Adipose tissue (tissue), 3 donors: ENCODE measurements around the gene MYO1C. TPM values are rescaled to one million over a fixed set of nuclear protein-coding genes. Genes with fewer than 3 reads are reported as not detected.
"Not testable (repeated sequence)": the region's sequence is repeated elsewhere in the genome, so short reads cannot be mapped to it uniquely, and the experiment has no call there.

Experiments
- H3K27ac ChIP-seq: one replicate; pipeline ENCODE4 v1.5.1; 2013; ENCODE audit warnings: low read depth, low read length
- WGBS, 3 donors: extraction: QIAGEN DNeasy Blood & Tissue Kit; methylation state at CpG; one replicate each; pipeline ENCODE4 v1.1.7; 2013; 5-methylcytosine and 5-hydroxymethylcytosine counted together
- polyA plus RNA-seq, 3 donors: library from polyadenylated mRNA; stranded (reverse); fragments of 200-250 nt; gene quantifications; one replicate each; pipeline ENCODE4 v1.2.3, GENCODE V29; 2013
- donor health status: healthy with polysubstance abuse.
- donor health status: Bipolar disorder and iron deficiency.
- donor health status: healthy.

MYO1C gene
- polyA plus RNA-seq, 3 donors: 76.1 to 339 (median 135) TPM

DNA sequence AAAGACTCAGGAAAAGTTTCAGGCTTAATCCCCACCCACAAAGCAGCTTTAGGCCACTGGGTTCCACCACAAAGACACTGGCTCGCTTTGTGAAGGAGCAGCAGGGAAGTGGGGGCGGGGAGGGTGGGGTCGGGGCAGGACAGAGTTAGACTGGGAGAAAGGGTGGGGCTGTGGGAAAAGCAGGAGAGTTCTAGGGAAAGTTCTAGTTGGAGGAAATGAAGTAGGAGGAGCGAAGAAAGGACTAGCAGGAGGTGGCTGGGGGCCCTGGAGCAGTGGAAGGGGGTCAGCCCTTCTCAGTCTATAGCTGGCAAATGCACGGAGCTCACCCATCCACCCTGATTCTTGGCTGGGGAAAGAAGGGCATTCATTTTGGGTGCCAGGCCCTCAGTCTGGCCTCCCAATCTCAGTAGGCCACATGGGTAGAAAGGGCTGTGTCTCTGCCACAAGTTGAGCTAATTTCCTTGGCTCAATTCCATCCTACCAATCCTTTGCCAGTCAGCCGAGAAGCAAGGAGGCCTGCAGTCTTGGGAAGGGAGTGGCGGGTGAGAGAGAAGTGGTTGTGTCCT, 19.4 kb upstream of the MYO1C start:
- 25 to 58% (median 45%) methylated on average over 7 of the region's 7 CpGs for WGBS, 3 donors
- H3K27ac ChIP-seq: peak overlapping the region; percentile 55

GRCh38 chr17:1511290-1511689, 18.8 kb upstream of the MYO1C start:
- 26 to 69% (median 31%) methylated on average over 11 of the region's 11 CpGs for WGBS, 3 donors
- peak overlapping the region; percentile 55 for H3K27ac ChIP-seq

DNA sequence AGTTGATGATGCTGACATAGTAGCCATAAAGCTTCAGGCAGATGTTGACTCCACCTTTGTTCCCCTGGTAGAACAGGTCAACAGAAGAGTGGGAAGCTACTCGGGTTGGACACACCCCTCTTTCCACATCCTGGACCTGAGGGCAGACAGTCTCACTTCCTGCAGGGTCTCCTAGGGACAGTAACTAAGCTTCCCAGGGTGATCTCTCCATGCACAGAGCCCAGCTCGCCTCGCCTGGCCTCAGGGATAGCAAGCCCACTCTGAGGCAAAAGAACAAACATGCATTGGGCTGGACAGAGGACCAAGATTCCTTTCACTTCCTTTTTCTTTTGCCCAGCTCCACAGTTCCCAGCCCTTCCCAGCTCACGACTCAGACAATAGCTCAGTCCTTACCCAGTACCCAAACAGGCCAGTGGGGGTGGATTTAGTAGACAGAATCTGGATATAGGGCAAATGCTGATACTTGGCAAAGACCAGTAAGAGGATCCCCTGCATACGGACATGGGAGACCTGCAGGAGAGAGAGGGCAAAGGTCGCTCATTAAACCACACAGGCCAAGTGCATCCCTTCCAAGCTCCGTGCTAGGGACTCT, 16.9 kb upstream of the MYO1C start:
- 58 to 73% (median 66%) methylated on average over 7 of the region's 7 CpGs for WGBS, 3 donors

GRCh38 chr17:1508709-1509108, 16.2 kb upstream of the MYO1C start:
- not testable (repeated sequence) for H3K27ac ChIP-seq
- 92 to 95% (median 93%) methylated on average over 16 to 25 of the region's 25 CpGs for WGBS, 3 donors

More for the DNA sequence above, 16.9 kb upstream of the MYO1C start:
- H3K27ac ChIP-seq: no peak overlapping the region

GRCh38 chr17:1506649-1507267, 14.3 kb upstream of the MYO1C start:
- H3K27ac ChIP-seq: no peak overlapping the region
- 81 to 84% (median 82%) methylated on average over 13 of the region's 13 CpGs for WGBS, 3 donors

DNA sequence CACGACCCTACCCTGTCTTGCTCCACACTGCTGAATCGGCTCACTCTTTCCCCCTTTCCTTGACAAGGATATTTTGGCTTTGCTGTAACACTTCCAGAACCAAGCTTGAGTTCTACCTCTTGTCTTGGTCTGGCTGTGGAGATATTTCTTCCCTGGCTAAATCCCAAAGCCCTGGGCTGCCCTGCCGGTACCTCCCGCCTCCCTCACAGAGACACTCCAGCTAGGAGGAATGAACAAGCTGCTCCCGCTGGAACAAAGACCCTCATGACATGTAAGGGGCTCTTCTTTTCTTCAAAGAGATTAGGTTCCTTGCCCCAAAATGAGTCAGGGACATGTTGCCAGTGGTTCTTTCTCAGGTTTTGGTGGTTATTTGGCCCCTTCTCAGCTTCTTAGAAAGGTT, 13.1 kb upstream of the MYO1C start:
- no peak overlapping the region for H3K27ac ChIP-seq
- WGBS, 3 donors: 60 to 86% (median 63%) methylated on average over 5 of the region's 5 CpGs

DNA sequence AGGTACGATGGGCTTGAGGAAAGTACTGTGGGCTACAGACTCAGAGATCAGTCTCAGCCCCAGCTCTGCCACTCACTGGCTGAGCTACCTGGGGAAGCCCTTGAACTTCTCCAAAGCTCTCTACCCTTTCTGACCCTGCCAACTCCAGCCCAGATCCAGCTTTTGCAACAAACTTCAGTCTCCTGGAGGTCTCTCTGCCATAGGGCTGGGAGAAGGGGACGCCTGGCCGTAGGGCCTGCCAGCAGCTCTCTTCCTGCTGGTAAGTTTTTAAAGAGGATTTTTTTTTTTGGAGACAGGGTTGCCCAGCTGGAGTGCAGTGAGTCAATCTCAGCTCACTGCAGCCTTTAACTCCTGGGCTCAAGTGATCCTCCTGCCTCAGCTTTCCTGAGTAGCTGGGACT, 12.4 kb upstream of the MYO1C start:
- no peak overlapping the region for H3K27ac ChIP-seq
- 71 to 95% (median 75%) methylated on average over 3 of the region's 3 CpGs for WGBS, 3 donors

DNA sequence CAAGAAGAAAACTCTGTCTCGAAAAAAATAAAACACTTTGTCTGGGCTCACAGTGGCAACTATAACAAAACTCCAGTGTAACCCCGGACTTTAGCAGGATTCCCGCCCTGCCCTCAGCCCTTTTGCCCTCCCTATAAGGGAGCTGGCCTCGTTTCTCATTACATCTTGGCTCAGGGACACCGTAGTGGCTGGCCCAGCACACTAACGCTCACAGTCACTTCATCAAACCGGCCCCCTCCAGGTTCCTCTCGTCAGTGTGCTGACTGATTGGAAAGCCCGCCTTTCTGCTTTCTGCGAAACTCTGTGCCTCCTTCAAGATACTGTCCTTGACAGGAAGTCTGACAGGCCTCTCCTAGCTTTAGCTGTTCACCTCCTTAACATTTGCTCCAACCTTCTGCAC, 11.2 kb upstream of the MYO1C start:
- H3K27ac ChIP-seq: no peak overlapping the region
- WGBS, 3 donors: 83 to 89% (median 83%) methylated on average over 10 of the region's 10 CpGs

- no peak overlapping the region for H3K27ac ChIP-seq
- WGBS, 3 donors: 76 to 83% (median 78%) methylated on average over 9 of the region's 9 CpGs
These were observed 6.4 kb upstream of the MYO1C start for GRCh38 chr17:1498869-1499268.

- no peak overlapping the region for H3K27ac ChIP-seq
- 48 to 66% (median 65%) methylated on average over 2 of the region's 2 CpGs for WGBS, 3 donors
These were observed 5.7 kb upstream of the MYO1C start for GRCh38 chr17:1498233-1498632.

GRCh38 chr17:1497831-1498230, 5.3 kb upstream of the MYO1C start:
- WGBS, 3 donors: 67 to 81% (median 67%) methylated on average over 15 of the region's 15 CpGs
- no peak overlapping the region for H3K27ac ChIP-seq

DNA sequence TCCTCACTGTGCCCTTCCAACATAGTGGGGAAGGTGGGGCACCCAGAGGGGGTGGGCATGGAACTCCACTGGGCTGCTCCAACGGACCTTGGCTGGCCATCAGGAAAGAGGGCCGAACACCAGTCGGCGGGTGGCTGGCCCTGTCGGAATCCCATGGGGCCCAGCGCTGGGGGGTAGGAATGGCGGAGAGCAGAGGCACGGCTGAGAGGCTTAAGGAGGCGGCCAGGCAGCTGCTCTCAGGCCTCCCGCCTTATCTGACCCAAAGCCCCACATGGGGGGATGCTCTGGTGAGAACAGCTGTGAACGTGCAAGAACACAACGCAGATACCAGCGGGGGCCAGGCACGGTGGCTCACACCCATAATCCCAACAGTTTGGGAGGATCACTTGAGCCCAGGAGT, 4.4 kb upstream of the MYO1C start:
- 89 to 92% (median 89%) methylated on average over 14 of the region's 14 CpGs for WGBS, 3 donors
- no peak overlapping the region for H3K27ac ChIP-seq

DNA sequence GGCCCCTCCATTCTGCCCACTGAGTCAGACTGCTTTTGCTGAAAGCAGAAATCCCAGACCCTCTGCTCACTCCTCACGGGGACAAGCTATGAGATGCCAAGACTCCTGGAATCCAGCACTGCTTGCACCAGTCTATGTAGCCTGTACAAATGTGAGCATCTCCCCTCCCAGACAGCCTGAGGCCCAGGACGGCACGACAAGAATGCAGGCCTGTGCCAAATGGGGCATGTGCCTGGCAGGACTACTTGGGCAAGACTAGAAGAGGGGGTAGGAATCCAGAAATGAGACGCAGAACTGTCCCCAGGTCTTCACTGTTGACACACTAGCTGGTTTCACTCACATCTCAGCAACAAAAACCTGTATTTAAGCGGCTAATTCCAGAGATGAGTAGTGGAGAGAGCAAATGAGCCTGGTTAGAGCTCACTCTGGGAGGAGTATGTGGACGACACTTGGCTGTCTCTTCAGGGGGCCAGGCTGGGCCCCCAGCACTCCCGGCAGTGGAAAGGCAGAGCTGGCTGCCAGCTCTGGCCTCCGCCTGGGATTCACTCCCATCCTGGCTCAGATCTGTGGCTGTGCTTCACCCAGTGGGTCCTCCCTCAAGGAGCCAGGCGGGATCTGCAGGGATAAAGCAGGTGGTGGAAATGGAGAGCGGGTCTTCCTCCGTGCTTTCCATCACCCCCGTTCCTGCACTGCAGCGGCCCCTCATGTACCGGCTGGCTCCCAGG, 2.9 kb upstream of the MYO1C start:
- no peak overlapping the region for H3K27ac ChIP-seq
- WGBS, 3 donors: 78 to 82% (median 82%) methylated on average over 14 of the region's 14 CpGs

DNA sequence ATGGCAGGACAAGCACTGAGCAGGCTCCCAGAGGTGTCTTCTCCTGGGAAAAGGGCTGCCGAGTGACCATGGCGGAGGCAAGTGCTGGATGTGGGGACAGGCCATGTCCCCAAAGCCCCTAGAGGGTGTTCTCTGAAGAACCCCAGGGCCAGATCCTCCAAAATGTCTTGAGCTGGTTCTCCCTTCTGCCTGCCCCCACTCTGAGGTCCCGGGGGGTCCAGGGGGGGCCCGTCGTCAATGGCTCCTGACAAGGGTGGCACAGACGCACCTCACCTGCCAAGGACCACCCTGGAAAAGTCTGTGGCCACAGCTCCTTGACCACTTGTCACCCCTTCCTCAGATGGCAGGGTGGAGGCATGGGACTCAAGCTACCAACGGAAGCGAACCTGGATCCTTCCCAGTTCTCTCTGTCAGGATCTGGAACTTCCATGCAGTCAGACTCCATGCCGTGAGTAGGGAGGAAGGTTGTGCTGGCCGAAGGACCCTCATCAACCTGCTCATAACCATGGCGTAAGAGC, 2.3 kb upstream of the MYO1C start:
- WGBS, 3 donors: 86 to 90% (median 88%) methylated on average over 11 of the region's 11 CpGs
- peak overlapping the region; percentile 20 for H3K27ac ChIP-seq

DNA sequence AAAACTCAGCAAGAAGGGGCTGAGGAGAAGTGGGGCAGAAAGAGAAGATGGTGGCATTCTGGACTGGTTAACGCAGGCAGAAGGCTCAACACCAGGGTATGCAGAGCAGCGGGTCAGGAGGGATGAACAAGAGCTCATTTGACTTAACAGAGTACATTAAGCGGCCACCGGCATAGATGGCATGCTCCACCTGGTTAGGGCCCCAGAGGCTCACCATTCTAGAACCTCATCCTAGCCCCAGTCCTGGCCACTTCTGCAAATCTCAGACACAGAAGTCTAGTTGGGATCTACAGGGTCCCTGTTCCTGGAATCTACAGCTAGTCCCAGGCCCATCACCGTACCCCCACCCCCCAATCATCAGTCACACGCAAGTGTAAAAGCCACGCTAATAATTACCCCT, 1.7 kb upstream of the MYO1C start:
- 96 to 98% (median 96%) methylated on average over 7 of the region's 7 CpGs for WGBS, 3 donors

DNA sequence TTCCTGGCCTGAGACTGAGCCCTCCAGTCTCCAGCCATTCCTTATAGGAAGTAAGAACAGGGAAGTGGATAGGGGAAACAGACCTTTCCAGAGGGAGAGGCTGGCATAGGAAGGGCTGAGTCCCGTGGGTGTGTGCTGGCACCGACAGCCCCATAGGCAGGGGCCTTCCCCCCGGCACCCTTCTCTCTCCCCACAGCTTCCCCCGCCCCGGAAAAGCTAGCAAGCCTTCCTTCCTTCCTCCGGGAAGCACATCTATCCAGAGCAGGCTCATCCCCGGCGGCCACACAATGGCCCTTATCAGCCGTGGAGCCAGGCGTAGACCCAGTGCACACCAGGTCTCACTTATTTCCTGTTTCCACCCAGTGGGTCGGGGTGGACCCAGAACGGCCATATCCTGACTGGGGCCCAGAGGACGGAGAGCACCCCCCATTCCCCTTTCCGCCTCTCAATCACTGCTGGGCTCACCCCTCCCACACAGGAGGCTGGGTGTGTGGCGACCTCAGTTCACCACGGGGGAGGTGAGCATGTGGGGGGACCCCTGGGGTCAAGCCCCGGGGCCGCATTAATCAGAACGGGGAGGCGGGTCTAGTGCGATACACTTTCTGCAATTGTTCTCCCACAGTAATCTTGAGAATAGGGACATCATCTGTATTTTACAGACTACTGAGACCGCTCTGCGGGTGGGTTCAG, 950 bp upstream of the MYO1C start:
- H3K27ac ChIP-seq: peak overlapping the region; percentile 34
- 38 to 65% (median 39%) methylated on average over 20 to 23 of the region's 23 CpGs for WGBS, 3 donors

More for the DNA sequence above, 1.7 kb upstream of the MYO1C start:
- H3K27ac ChIP-seq: no peak overlapping the region

- WGBS, 3 donors: 1 to 2% (median 1%) methylated on average over 44 to 94 of the region's 94 CpGs
- peak overlapping the region; percentile 94 for H3K27ac ChIP-seq
These were observed 840 bp downstream of the MYO1C start for GRCh38 chr17:1491443-1492248.
